Measurements from ENCODE around the gene ZBTB2.
"Not testable (repeated sequence)": the region's sequence is repeated elsewhere in the genome, so short reads cannot be mapped to it uniquely, and the experiment has no call there.

The ZBTB2 gene

GRCh38 chr6:151326116-151326825, 65.1 kb downstream of the ZBTB2 start:
- no peak for DNase-seq

GRCh38 chr6:151325075-151326050, 66.0 kb downstream of the ZBTB2 start:
- no peak for DNase-seq

- DNase-seq = no peak
Measured at GRCh38 chr6:151324488-151324825, 66.9 kb downstream of the ZBTB2 start.

GRCh38 chr6:151323791-151324487, 67.4 kb downstream of the ZBTB2 start:
- DNase-seq = peak; percentile 45

GRCh38 chr6:151322570-151322969, 68.8 kb downstream of the ZBTB2 start:
- no peak for DNase-seq

GRCh38 chr6:151321438-151321837, 69.9 kb downstream of the ZBTB2 start:
- DNase-seq = no peak

GRCh38 chr6:151320140-151320539, 71.2 kb downstream of the ZBTB2 start:
- DNase-seq = no peak

GRCh38 chr6:151317995-151318365, 73.4 kb downstream of the ZBTB2 start:
- no peak for DNase-seq

- DNase-seq = no peak
Measured at GRCh38 chr6:151317103-151317994, 74.0 kb downstream of the ZBTB2 start.

- DNase-seq = not testable (repeated sequence)
Measured at GRCh38 chr6:151315661-151316060, 75.7 kb downstream of the ZBTB2 start.
